ENCODE measurements around the gene TRIB2.

DNA sequence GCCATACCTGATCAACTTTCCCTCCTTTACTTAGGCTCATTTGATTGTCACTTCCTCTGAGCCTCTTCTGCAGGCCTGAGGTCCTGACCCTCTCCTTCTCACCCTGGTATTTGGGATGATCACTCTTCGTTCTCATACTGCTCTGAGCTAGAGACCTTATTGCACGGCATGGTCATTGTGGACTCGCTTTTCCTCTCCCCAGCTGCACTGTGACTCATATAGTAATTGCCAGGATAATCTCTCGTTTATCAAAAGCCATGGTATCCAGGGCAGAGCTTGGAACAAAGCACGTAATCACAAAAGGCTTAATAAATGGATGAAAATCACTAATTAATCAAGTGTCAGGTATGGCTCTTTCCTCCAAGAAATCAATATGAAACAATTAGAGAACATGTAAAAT lies 40.9 kb upstream of the TRIB2 start:
- TF ChIP-seq CTCF (IDR thresholded peaks at IDR 0.05 in 4 of 5, conservative IDR thresholded peaks at IDR 0.05 in 1 of 5) = no peak
- no peak for TF ChIP-seq POLR2A (IDR thresholded peaks at IDR 0.05)
